ENCODE measurements around the gene PIK3R6.

PIK3R6 gene

DNA sequence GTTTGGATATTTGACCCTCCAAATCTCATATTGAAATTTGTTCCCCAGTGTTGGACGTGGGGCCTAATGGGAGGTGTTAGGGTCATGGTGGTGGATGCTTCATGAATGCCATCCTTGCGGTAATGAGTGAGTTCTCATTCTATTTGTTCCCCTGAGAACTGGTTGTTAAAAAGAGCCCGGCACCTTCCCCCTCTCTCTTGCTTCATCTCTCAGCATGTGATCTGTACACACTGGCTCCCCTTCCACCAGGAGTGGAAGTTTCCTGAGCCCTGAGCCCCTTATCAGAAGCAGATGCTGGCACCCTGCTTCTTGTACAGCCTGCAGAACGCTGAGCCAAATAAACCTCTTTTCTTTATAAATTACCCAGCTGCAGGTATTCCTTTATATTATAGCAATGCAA, 25.6 kb downstream of the PIK3R6 start:
- no peak overlapping the region for H3K4me3 ChIP-seq (replicated peaks; ENCODE audit: low read depth, low read length)
- TF ChIP-seq, protein P1, sequence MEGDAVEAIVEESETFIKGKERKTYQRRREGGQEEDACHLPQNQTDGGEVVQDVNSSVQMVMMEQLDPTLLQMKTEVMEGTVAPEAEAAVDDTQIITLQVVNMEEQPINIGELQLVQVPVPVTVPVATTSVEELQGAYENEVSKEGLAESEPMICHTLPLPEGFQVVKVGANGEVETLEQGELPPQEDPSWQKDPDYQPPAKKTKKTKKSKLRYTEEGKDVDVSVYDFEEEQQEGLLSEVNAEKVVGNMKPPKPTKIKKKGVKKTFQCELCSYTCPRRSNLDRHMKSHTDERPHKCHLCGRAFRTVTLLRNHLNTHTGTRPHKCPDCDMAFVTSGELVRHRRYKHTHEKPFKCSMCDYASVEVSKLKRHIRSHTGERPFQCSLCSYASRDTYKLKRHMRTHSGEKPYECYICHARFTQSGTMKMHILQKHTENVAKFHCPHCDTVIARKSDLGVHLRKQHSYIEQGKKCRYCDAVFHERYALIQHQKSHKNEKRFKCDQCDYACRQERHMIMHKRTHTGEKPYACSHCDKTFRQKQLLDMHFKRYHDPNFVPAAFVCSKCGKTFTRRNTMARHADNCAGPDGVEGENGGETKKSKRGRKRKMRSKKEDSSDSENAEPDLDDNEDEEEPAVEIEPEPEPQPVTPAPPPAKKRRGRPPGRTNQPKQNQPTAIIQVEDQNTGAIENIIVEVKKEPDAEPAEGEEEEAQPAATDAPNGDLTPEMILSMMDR (IDR thresholded peaks at IDR 0.05; ENCODE audit: low read depth, low read length, missing control alignments) = no peak
- DNase-seq (ENCODE audit: extremely low read depth, low read depth) = no peak

DNA sequence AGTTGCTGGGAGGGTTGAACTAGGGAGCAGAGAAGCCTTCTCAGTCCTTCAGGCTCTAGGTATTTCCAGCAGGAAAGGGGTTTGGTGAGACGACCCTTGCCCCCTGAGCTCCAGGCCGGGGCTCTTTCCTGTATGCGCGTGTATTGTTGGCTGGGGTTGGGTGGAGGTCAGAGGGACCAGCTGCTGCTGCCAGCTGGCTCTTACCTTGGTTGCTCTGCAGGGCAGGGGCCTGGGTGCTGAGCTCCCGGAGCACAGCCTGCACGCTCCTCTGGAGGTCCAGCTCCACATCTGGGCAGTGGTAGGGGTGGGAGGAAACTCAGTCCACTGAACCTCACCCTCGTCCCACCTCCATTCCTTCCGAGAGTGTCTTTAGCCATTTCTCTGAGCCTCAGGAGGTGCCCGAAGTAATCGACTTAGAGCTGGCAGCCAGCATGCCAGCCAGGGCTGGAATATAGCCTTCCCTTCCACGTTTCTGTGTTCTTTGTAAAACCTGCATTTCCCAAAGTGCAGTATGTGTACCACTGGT, 28.0 kb downstream of the PIK3R6 start:
- no peak for DNase-seq (ENCODE audit: extremely low read depth, low read depth)
- H3K4me3 ChIP-seq (replicated peaks; ENCODE audit: low read depth, low read length) = no peak overlapping the region
- TF ChIP-seq, protein P1 (IDR thresholded peaks at IDR 0.05; ENCODE audit: low read depth, low read length, missing control alignments) = no peak

DNA sequence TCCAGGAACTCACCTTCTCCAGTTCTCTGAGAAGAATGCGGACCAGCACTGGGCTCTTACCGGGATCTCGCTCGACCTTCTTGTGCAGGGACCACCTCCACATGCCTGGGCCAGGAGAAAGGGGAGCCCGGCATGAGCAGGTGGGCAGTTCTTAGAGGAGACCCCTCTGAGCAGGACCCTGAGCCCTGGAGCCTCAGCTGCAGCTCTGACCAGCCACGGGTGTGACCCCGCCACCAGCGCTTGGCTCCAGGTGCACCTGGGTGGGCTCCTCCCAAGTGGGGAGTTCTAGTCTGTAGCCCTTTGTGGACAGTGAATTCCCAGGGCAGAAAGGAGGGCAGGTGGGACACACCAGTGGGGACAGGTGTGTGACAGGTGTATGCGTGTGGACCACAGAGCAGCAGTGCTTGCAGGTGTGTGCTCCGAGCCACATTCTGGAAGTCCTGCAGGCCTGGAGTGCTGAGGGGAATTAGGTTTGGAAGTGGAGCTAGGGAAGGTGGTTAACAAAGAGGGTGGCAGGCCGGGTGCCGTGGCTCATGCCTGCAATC, 28.9 kb downstream of the PIK3R6 start:
- DNase-seq (ENCODE audit: extremely low read depth, low read depth) = no peak

DNA sequence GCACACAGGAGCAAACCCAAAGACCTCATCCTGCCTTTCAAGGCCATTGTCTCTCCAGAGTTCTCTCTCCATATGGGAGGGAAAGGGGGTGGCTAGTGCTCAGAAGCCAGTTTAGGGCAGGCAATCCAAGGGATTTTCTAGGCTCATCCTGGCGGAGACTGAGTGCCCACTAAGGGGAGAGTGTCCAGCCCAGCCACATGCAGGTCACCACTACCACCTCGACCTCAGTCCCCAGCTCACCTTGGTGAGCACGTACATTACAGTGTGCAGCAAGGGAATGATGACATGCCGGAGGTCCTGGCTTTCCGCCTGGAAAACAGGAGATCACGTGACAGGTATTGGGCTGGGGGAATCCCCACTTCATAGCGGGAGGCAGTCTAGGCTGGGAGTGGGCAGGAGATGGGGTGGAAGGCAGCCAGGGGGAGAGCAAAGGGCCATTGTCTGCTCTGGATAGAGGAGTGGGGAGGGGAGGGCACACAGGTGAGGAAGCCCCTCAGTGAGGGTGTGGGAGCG, 29.9 kb downstream of the PIK3R6 start:
- no peak for DNase-seq (ENCODE audit: extremely low read depth, low read depth)
- H3K4me3 ChIP-seq (replicated peaks; ENCODE audit: low read depth, low read length) = no peak overlapping the region
- TF ChIP-seq, protein P1 (IDR thresholded peaks at IDR 0.05; ENCODE audit: low read depth, low read length, missing control alignments) = no peak

More for the DNA sequence above, 28.9 kb downstream of the PIK3R6 start:
- H3K4me3 ChIP-seq (replicated peaks; ENCODE audit: low read depth, low read length) = no peak overlapping the region
- TF ChIP-seq, protein P1 (IDR thresholded peaks at IDR 0.05; ENCODE audit: low read depth, low read length, missing control alignments) = no peak

DNA sequence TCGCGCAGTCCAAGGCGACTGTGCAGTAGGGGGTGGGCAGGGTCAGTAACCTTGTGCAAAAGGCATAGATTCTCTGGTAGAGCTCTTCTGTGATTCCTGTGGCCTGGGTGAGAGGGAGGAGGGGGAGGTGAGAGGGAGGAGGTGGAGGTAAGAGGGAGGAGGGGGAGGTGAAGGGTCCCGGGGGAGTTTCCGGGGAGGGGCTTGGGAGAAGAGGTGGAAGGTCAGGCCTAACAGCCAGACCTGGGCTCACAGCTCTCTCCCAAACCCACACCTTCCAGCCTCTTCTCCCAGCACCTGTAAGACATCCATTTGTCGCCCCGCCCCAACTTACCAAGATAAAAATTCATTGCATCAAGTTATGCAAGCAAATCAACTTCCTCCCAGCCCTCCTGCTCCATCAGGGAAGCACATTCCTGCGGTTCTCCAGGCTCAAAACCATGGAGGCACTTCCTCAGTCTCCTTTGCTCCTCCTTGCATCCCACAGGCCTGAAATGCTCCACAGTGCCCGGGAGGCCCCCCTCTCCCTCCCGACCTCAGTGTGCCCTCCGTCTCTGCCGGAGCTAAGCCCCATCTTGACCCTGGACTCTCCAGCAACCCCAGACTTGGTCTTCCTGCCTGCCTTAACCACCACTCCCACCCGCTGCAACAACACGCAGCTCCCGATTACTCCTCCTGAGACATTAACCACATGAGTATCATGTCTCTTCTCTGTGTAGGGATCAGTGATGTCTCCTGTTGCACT, 30.5 kb downstream of the PIK3R6 start:
- TF ChIP-seq, protein P1 (IDR thresholded peaks at IDR 0.05; ENCODE audit: low read depth, low read length, missing control alignments) = no peak
- no peak for DNase-seq (ENCODE audit: extremely low read depth, low read depth)
- no peak overlapping the region for H3K4me3 ChIP-seq (replicated peaks; ENCODE audit: low read depth, low read length)

DNA sequence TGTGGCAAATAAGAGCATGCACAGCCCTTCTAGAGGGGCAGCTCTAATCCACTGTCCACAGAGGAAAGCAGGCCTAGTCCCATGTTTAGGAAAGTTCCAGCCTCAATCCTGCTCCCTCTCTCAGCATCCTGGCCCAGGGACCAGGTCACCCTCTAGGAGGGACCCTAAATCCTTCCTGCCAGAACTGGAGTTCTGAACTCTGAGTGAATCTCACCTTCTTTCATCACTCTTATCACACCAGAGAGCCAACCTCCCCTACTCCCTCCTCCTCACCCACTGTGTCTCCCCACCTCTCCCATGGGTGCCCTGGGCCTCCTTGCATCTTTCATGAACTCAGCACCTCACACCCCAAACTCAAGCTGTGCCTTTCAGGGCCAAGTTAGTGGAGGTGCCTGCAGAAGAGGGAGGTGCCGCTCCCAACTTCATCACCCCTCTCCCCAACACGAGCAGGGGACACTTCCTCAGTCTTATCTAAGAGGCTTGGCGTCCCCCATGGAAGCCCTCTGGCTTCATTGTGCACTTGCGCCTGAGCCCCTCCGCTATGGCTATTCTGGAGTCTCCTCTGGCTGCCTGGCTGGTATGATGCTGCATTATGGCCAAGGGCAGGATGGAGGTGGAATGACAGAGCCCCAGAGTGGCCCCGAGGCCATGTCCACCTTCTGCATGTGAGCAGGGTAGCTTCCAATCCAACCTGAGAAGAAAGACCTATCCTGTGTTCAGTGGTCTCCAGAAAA, 31.7 kb downstream of the PIK3R6 start:
- no peak for DNase-seq (ENCODE audit: extremely low read depth, low read depth)

More for the DNA sequence above, 31.7 kb downstream of the PIK3R6 start:
- H3K4me3 ChIP-seq (replicated peaks; ENCODE audit: low read depth, low read length) = no peak overlapping the region
- TF ChIP-seq, protein P1 (IDR thresholded peaks at IDR 0.05; ENCODE audit: low read depth, low read length, missing control alignments) = no peak

Measured in HFF-Myc (cell line).